ENCODE measurements around the gene CILP. TPM values are rescaled to one million over a fixed set of nuclear protein-coding genes. Genes with fewer than 3 reads are reported as not detected.

The CILP gene
- total RNA-seq, 1 donor from 2014 or later, result 0.02 TPM

Other genes with a start within 250 kb of the CILP start
- 70.4 and 76.2 TPM in 2 replicates for gene SPG21, start 221.6 kb downstream of the CILP start, total RNA-seq
- 19.4 and 21.6 TPM in 2 replicates for gene MTFMT, start 181.8 kb downstream of the CILP start, total RNA-seq
- not detected in 2 replicates for gene SLC51B, start 166.1 kb downstream of the CILP start, total RNA-seq
- gene RASL12, start 143.5 kb downstream of the CILP start, total RNA-seq, result not detected in 2 replicates
- not detected in 2 replicates for gene KBTBD13, start 134.7 kb downstream of the CILP start, total RNA-seq
- 6.3 and 6.6 TPM in 2 replicates for gene UBAP1L, start 96.3 kb downstream of the CILP start, total RNA-seq
- 59.9 and 60.1 TPM in 2 replicates for gene PDCD7, start 77.7 kb downstream of the CILP start, total RNA-seq
- 62.8 and 63.5 TPM in 2 replicates for gene CLPX, start 26.1 kb downstream of the CILP start, total RNA-seq
- 11.7 TPM in 2 replicates for gene PARP16, start 75.4 kb upstream of the CILP start, total RNA-seq
- not detected in 2 replicates for gene RNU5A-1, start 84.6 kb upstream of the CILP start, total RNA-seq
- gene RNU5B-1, start 93.2 kb upstream of the CILP start, total RNA-seq, result not detected in 2 replicates
- not detected in 2 replicates for gene IGDCC3, start 166.5 kb upstream of the CILP start, total RNA-seq
- 0.19 and 0.26 TPM in 2 replicates for gene IGDCC4, start 211.5 kb upstream of the CILP start, total RNA-seq